Measurements from ENCODE around the gene ILF2.
"Not testable (repeated sequence)": the region's sequence is repeated elsewhere in the genome, so short reads cannot be mapped to it uniquely, and the experiment has no call there.

The ILF2 gene

GRCh38 chr1:153670859-153671627 is at the start of gene ILF2:
Gene ILF2 (minus strand): TSS chr1:153670993. CDS start chr1:153670922, 71 bp downstream.
- DNase-seq: peak; percentile 98

- DNase-seq: no peak
Observed at GRCh38 chr1:153717330-153717729, 46.5 kb upstream of the ILF2 start.

GRCh38 chr1:153716211-153716610 is 45.4 kb upstream of the ILF2 start:
- DNase-seq: not testable (repeated sequence)

- no peak for DNase-seq
Observed at GRCh38 chr1:153711026-153711425, 40.2 kb upstream of the ILF2 start.

- no peak for DNase-seq
Observed at GRCh38 chr1:153705484-153705883, 34.7 kb upstream of the ILF2 start.

GRCh38 chr1:153699768-153700167 is 29.0 kb upstream of the ILF2 start:
- no peak for DNase-seq

- no peak for DNase-seq
Observed at GRCh38 chr1:153698923-153699714, 28.3 kb upstream of the ILF2 start.

- DNase-seq: no peak
Observed at GRCh38 chr1:153698020-153698922, 27.5 kb upstream of the ILF2 start.

- DNase-seq: no peak
Observed at GRCh38 chr1:153697191-153698019, 26.6 kb upstream of the ILF2 start.

- DNase-seq: no peak
Observed at GRCh38 chr1:153696741-153697140, 25.9 kb upstream of the ILF2 start.

GRCh38 chr1:153693466-153693865 is 22.7 kb upstream of the ILF2 start:
- no peak for DNase-seq

- no peak for DNase-seq
Observed at GRCh38 chr1:153688736-153689328, 18.0 kb upstream of the ILF2 start.

GRCh38 chr1:153688276-153688675 is 17.5 kb upstream of the ILF2 start:
- no peak for DNase-seq

GRCh38 chr1:153687346-153688125 is 16.7 kb upstream of the ILF2 start:
- no peak for DNase-seq

- no peak for DNase-seq
Observed at GRCh38 chr1:153685544-153686340, 14.9 kb upstream of the ILF2 start.

- no peak for DNase-seq
Observed at GRCh38 chr1:153684892-153685291, 14.1 kb upstream of the ILF2 start.

- DNase-seq: no peak
Observed at GRCh38 chr1:153683854-153684253, 13.1 kb upstream of the ILF2 start.

- DNase-seq: no peak
Observed at GRCh38 chr1:153682730-153683129, 11.9 kb upstream of the ILF2 start.

GRCh38 chr1:153680120-153680403 is 9.3 kb upstream of the ILF2 start:
- no peak for DNase-seq
